Neural cell (in vitro differentiated cells): Measurements from ENCODE around the gene ANKRD45. TPM values are rescaled to one million over a fixed set of nuclear protein-coding genes. Genes with fewer than 3 reads are reported as not detected.

ENCODE experiments used
- H2AFZ ChIP-seq: fragments of 200-600, 300-800 bp; sonication (generic), shearing (Covaris generic); 2 replicates; pipeline ENCODE4 v1.6.0; 2014; ENCODE audit warnings: low read depth, mild to moderate bottlenecking, antibody characterized with exemption, low read length, moderate library complexity
- H3F3A ChIP-seq: fragments of 200-600 bp; shearing (Covaris generic); 2 replicates; pipeline ENCODE4 v1.6.1; 2016; ENCODE audit warnings: mild to moderate bottlenecking, moderate library complexity, mixed read lengths, antibody characterized with exemption, low read length; ENCODE audit not compliant: insufficient read depth, poor library complexity, severe bottlenecking
- H3K27ac ChIP-seq: fragments of 200-600, 300-800 bp; sonication (generic), shearing (Covaris generic); 2 replicates; pipeline ENCODE4 v1.5.1; 2014; ENCODE audit warnings: mild to moderate bottlenecking, low read length, moderate library complexity
- H3K27me3 ChIP-seq: fragments of 300-800, 200-600 bp; sonication (generic), shearing (Covaris generic); 2 replicates; pipeline ENCODE4 v1.6.0; 2014; ENCODE audit warnings: mild to moderate bottlenecking, low read depth, low read length, moderate library complexity; ENCODE audit not compliant: insufficient read depth
- H3K36me3 ChIP-seq: fragments of 300-800, 200-600 bp; sonication (generic), shearing (Covaris generic); 2 replicates; pipeline ENCODE4 v1.5.1; 2014; ENCODE audit warnings: mild to moderate bottlenecking, antibody characterized with exemption, low read length, moderate library complexity; ENCODE audit not compliant: insufficient read depth
- H3K4me2 ChIP-seq: fragments of 300-800, 200-600 bp; sonication (generic), shearing (Covaris generic); 2 replicates; pipeline ENCODE4 v1.6.0; 2014; ENCODE audit warnings: mild to moderate bottlenecking, low read length
- H3K4me3 ChIP-seq: fragments of 300-800, 200-600 bp; sonication (generic), shearing (Covaris generic); 2 replicates; pipeline ENCODE4 v1.5.1; 2014; ENCODE audit warnings: mild to moderate bottlenecking, low read length, moderate library complexity
- H3K79me2 ChIP-seq: fragments of 200-600 bp; shearing (Covaris generic); replicated peaks from 2 replicates; pipeline ENCODE4 v1.6.0; 2014; ENCODE audit warnings: mild to moderate bottlenecking, low read length, moderate library complexity; ENCODE audit not compliant: insufficient read depth
- H3K9ac ChIP-seq: fragments of 300-800, 200-600 bp; sonication (generic), shearing (Covaris generic); 2 replicates; pipeline ENCODE4 v1.6.1; 2016; ENCODE audit warnings: mild to moderate bottlenecking, low read length, mixed read lengths
- H3K9me2 ChIP-seq: fragments of 200-600 bp; shearing (Covaris generic); 2 replicates; pipeline ENCODE4 v1.6.1; 2016; ENCODE audit warnings: mild to moderate bottlenecking, low read length, mixed read lengths; ENCODE audit not compliant: insufficient read depth
- H3K9me3 ChIP-seq: fragments of 200-600, 300-800 bp; sonication (generic), shearing (Covaris generic); 2 replicates; pipeline ENCODE4 v1.6.1; 2016; ENCODE audit warnings: mild to moderate bottlenecking, mixed run types, low read length, moderate library complexity, mixed read lengths
- H4K20me1 ChIP-seq: fragments of 200-600 bp; shearing (Covaris generic); 2 replicates; pipeline ENCODE4 v1.6.1; 2016; ENCODE audit warnings: mild to moderate bottlenecking, mixed run types; ENCODE audit not compliant: insufficient read depth
- EP300 ChIP-seq: fragments of 450-650 bp; conservative IDR thresholded peaks from 2 replicates; pipeline ENCODE4 v1.6.1; 2014; ENCODE audit warnings: antibody characterized with exemption, mild to moderate bottlenecking, moderate library complexity; ENCODE audit not compliant: poor library complexity, severe bottlenecking
- EZH2 ChIP-seq: fragments of 200-600, 300-800 bp; shearing (Covaris generic), sonication (generic); IDR thresholded peaks from 2 replicates; pipeline ENCODE4 v1.6.1; 2014; ENCODE audit warnings: antibody characterized with exemption, low read length, borderline replicate concordance, mild to moderate bottlenecking; ENCODE audit not compliant: insufficient read depth, poor library complexity, severe bottlenecking
- MXI1 ChIP-seq: fragments of 450-650 bp; conservative IDR thresholded peaks from 2 replicates; pipeline ENCODE4 v1.6.1; 2014; ENCODE audit warnings: antibody characterized with exemption, mild to moderate bottlenecking; ENCODE audit not compliant: poor library complexity, severe bottlenecking
- POLR2AphosphoS5 ChIP-seq: IDR thresholded peaks from 2 replicates; pipeline ENCODE4 v1.6.1; 2012
- RAD21 ChIP-seq: fragments of 450-650 bp; conservative IDR thresholded peaks from 2 replicates; pipeline ENCODE4 v1.6.1; 2014; ENCODE audit warnings: antibody characterized with exemption, mild to moderate bottlenecking, moderate library complexity
- SMC3 ChIP-seq: fragments of 450-650 bp; conservative IDR thresholded peaks from 2 replicates; pipeline ENCODE4 v1.6.1; 2014; ENCODE audit warnings: antibody characterized with exemption, mild to moderate bottlenecking, moderate library complexity; ENCODE audit not compliant: poor library complexity
- TAF1 ChIP-seq: IDR thresholded peaks from 2 replicates; pipeline ENCODE4 v1.6.1; 2012; ENCODE audit warnings: low read depth
- polyA plus RNA-seq: library from polyadenylated mRNA; depleted of rRNA; stranded (reverse); fragments of >200 nt; gene quantifications from 2 replicates; pipeline ENCODE4 v1.2.3, GENCODE V29; 2014
- TF ChIP-seq, protein P1 (sequence below): IDR thresholded peaks from 2 replicates; pipeline ENCODE4 v1.6.1; 2012; ENCODE audit warnings: borderline replicate concordance
- TF ChIP-seq, protein P2 (sequence below): fragments of 450-650 bp; IDR thresholded peaks from 2 replicates; pipeline ENCODE4 v1.5.1; 2014; ENCODE audit warnings: antibody characterized with exemption, mild to moderate bottlenecking, moderate library complexity; ENCODE audit not compliant: poor library complexity, severe bottlenecking

Gene ANKRD45
- polyA plus RNA-seq, 1 donor from 2014 or later: 8.7 TPM

- Histone ChIP-seq H4K20me1 (no peaks in the 10 kb centered on the region), H3K9me3 (no peaks in the 10 kb centered on the region), H3K27me3 (no peaks in the 10 kb centered on the region), H3F3A (no peaks in the 10 kb centered on the region), H2AFZ (no peak overlapping the region), H3K4me3 (no peak overlapping the region), H3K79me2 (no peaks in the 10 kb centered on the region), H3K27ac (no peak overlapping the region), H3K9me2 (no peaks in the 10 kb centered on the region), H3K36me3 (no peaks in the 10 kb centered on the region), H3K9ac (no peak overlapping the region), H3K4me2 (no peak overlapping the region)
- no peak for TF ChIP-seq POLR2AphosphoS5
- no peak for TF ChIP-seq RAD21
- TF ChIP-seq, protein P1, sequence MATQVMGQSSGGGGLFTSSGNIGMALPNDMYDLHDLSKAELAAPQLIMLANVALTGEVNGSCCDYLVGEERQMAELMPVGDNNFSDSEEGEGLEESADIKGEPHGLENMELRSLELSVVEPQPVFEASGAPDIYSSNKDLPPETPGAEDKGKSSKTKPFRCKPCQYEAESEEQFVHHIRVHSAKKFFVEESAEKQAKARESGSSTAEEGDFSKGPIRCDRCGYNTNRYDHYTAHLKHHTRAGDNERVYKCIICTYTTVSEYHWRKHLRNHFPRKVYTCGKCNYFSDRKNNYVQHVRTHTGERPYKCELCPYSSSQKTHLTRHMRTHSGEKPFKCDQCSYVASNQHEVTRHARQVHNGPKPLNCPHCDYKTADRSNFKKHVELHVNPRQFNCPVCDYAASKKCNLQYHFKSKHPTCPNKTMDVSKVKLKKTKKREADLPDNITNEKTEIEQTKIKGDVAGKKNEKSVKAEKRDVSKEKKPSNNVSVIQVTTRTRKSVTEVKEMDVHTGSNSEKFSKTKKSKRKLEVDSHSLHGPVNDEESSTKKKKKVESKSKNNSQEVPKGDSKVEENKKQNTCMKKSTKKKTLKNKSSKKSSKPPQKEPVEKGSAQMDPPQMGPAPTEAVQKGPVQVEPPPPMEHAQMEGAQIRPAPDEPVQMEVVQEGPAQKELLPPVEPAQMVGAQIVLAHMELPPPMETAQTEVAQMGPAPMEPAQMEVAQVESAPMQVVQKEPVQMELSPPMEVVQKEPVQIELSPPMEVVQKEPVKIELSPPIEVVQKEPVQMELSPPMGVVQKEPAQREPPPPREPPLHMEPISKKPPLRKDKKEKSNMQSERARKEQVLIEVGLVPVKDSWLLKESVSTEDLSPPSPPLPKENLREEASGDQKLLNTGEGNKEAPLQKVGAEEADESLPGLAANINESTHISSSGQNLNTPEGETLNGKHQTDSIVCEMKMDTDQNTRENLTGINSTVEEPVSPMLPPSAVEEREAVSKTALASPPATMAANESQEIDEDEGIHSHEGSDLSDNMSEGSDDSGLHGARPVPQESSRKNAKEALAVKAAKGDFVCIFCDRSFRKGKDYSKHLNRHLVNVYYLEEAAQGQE: no peak
- TF ChIP-seq SMC3: no peak
- TF ChIP-seq, protein P2, sequence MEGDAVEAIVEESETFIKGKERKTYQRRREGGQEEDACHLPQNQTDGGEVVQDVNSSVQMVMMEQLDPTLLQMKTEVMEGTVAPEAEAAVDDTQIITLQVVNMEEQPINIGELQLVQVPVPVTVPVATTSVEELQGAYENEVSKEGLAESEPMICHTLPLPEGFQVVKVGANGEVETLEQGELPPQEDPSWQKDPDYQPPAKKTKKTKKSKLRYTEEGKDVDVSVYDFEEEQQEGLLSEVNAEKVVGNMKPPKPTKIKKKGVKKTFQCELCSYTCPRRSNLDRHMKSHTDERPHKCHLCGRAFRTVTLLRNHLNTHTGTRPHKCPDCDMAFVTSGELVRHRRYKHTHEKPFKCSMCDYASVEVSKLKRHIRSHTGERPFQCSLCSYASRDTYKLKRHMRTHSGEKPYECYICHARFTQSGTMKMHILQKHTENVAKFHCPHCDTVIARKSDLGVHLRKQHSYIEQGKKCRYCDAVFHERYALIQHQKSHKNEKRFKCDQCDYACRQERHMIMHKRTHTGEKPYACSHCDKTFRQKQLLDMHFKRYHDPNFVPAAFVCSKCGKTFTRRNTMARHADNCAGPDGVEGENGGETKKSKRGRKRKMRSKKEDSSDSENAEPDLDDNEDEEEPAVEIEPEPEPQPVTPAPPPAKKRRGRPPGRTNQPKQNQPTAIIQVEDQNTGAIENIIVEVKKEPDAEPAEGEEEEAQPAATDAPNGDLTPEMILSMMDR: no peak
- TF ChIP-seq EZH2: no peak
- no peak for TF ChIP-seq EP300
- no peak for TF ChIP-seq MXI1
- TF ChIP-seq TAF1: no peak
Measured at GRCh38 chr1:173560285-173560880, 109.3 kb downstream of the ANKRD45 start.

Other genes starting within 250 kb of the ANKRD45 start
- gene PRDX6, start 192.5 kb downstream of the ANKRD45 start, polyA plus RNA-seq: 111 and 118 TPM in 2 replicates
- 0.31 and 0.46 TPM in 2 replicates for gene SLC9C2, start 66.8 kb downstream of the ANKRD45 start, polyA plus RNA-seq
- gene TEX50, start 34.5 kb downstream of the ANKRD45 start, polyA plus RNA-seq: not detected in 2 replicates
- gene KLHL20, start 45.1 kb upstream of the ANKRD45 start, polyA plus RNA-seq: 33.2 and 41.8 TPM in 2 replicates
- 4.5 and 7.1 TPM in 2 replicates for gene DARS2, start 154.8 kb upstream of the ANKRD45 start, polyA plus RNA-seq
- 6.4 and 7.4 TPM in 2 replicates for gene CENPL, start 155.0 kb upstream of the ANKRD45 start, polyA plus RNA-seq
- gene GAS5, start 198.1 kb upstream of the ANKRD45 start, polyA plus RNA-seq: 931 and 1,182 TPM in 2 replicates
- gene ZBTB37, start 198.5 kb upstream of the ANKRD45 start, polyA plus RNA-seq: 14.3 and 14.6 TPM in 2 replicates
- gene SERPINC1, start 247.5 kb upstream of the ANKRD45 start, polyA plus RNA-seq: not detected in 2 replicates